HCT116 (cell line): ENCODE results near the gene ROBO1. TPM values are rescaled to one million over a fixed set of nuclear protein-coding genes. Genes with fewer than 3 reads are reported as not detected.

Experiments used
- ATAC-seq: fragments of 200-7000 bp; cut with Tn5 transposase; 2 replicates; pipeline ENCODE4 v1.9.1; 2020; ENCODE audit warnings: mild to moderate bottlenecking, moderate library complexity
- BruUV-seq: library from RNA; stranded (reverse); fragments of 400-500 nt; replicated peaks from 2 replicates; lab custom pipeline; 2021; lab: Mats Ljungman, UMichigan
- CTCF ChIA-PET: fragments of 300-600 bp; sonication (Branson Sonifier 250); formaldehyde crosslinking; loops from one replicate; lab custom pipeline; 2021; ENCODE audit warnings: antibody characterized with exemption; lab: Charles Lee
- POLR2A ChIA-PET: fragments of 300-600, 350-600 bp; sonication (Branson Sonifier 250); formaldehyde crosslinking; loops from one replicate; lab custom pipeline; 2021; ENCODE audit warnings: antibody characterized with exemption; lab: Charles Lee
- RAD21 ChIA-PET, 2 experiments: fragments of 300-600 bp; sonication (Branson Sonifier 250); formaldehyde crosslinking; loops; one replicate each; lab custom pipeline; 2023; ENCODE audit warnings: low total read pairs in 2 of 2; ENCODE audit not compliant: uncharacterized antibody in 2 of 2, unreplicated experiment in 2 of 2, low non-redundant PET in 1 of 2; lab: Charles Lee
- DNase-seq: peaks from one replicate; pipeline ENCODE4 v3.0.0-alpha.2; 2010; ENCODE audit warnings: low read depth, low spot score
- H2AFZ ChIP-seq: fragments of 200-600 bp; shearing (Covaris generic), sonication (generic); 2 replicates; pipeline ENCODE4 v1.6.1; 2017; ENCODE audit warnings: low read depth, mixed run types, mixed read lengths, antibody characterized with exemption, low read length; ENCODE audit not compliant: poor library complexity, severe bottlenecking
- H3K27ac ChIP-seq: 2 replicates; pipeline ENCODE4 v1.5.1; 2012; ENCODE audit warnings: low read depth, low read length
- H3K27me3 ChIP-seq: fragments of 200-600 bp; sonication (generic); 2 replicates; pipeline ENCODE4 v1.6.1; 2016; ENCODE audit warnings: mixed run types, low read length, mixed read lengths; ENCODE audit not compliant: insufficient read depth
- H3K36me3 ChIP-seq, 2 experiments: fragments of 200-500 bp in 1 of 2; fragments of 200-600 bp in 1 of 2; sonication (Bioruptor generic) in 1 of 2; sonication (generic) in 1 of 2; 2 replicates each; pipeline versions ENCODE4 v1.5.1 to v1.6.1; 2014 to 2016; ENCODE audit warnings: low read length in 2 of 2, inconsistent platforms in 1 of 2, mixed read lengths in 1 of 2, mixed run types in 1 of 2; ENCODE audit not compliant: insufficient read depth in 2 of 2, control insufficient read depth in 1 of 2
- H3K4me1 ChIP-seq, 2 experiments: fragments of 200-600 bp in 1 of 2; sonication (generic) in 1 of 2; 2 replicates each; pipeline versions ENCODE4 v1.5.1 to v1.6.1; 2012 to 2017; ENCODE audit warnings: low read length in 2 of 2, inconsistent platforms in 1 of 2, mild to moderate bottlenecking in 1 of 2, mixed read lengths in 1 of 2, mixed run types in 1 of 2, moderate library complexity in 1 of 2; ENCODE audit not compliant: insufficient read depth in 2 of 2, control insufficient read depth in 1 of 2
- H3K4me2 ChIP-seq: fragments of 200-600 bp; sonication (generic); 2 replicates; pipeline ENCODE4 v1.6.1; 2017; ENCODE audit warnings: mixed run types, low read length, mixed read lengths
- H3K4me3 ChIP-seq, 2 experiments: fragments of 200-600 bp in 1 of 2; sonication (generic) in 1 of 2; replicated peaks in 1 of 2; 2 replicates each; pipeline ENCODE4 v1.5.1; 2011 to 2016; ENCODE audit warnings: low read length in 2 of 2, control low read depth in 1 of 2, low read depth in 1 of 2, mild to moderate bottlenecking in 1 of 2, mixed read lengths in 1 of 2, mixed run types in 1 of 2
- H3K79me2 ChIP-seq: fragments of 200-600 bp; sonication (generic); 2 replicates; pipeline ENCODE4 v1.6.1; 2017; ENCODE audit warnings: mild to moderate bottlenecking, mixed run types, low read length, moderate library complexity, mixed read lengths; ENCODE audit not compliant: insufficient read depth
- H3K9ac ChIP-seq: fragments of 200-600 bp; sonication (generic); 2 replicates; pipeline ENCODE4 v1.6.1; 2016; ENCODE audit warnings: low read length, mixed read lengths
- H3K9me2 ChIP-seq: fragments of 200-600 bp; sonication (generic), shearing (Covaris generic); 2 replicates; pipeline ENCODE4 v1.6.1; 2017; ENCODE audit warnings: mixed run types, mild to moderate bottlenecking, moderate library complexity; ENCODE audit not compliant: insufficient read depth
- H3K9me3 ChIP-seq, 2 experiments: fragments of 200-500 bp in 1 of 2; fragments of 200-600 bp in 1 of 2; sonication (Bioruptor generic) in 1 of 2; sonication (generic) in 1 of 2; 2 replicates each; pipeline ENCODE4 v1.6.1; 2014 to 2017; ENCODE audit warnings: low read length in 2 of 2, mixed read lengths in 2 of 2, inconsistent platforms in 1 of 2, low read depth in 1 of 2, mild to moderate bottlenecking in 1 of 2, mixed run types in 1 of 2, moderate library complexity in 1 of 2; ENCODE audit not compliant: control insufficient read depth in 1 of 2, insufficient read depth in 1 of 2
- H4K20me1 ChIP-seq: fragments of 200-600 bp; sonication (generic), shearing (Covaris generic); 2 replicates; pipeline ENCODE4 v1.6.1; 2017; ENCODE audit warnings: mixed run types, mild to moderate bottlenecking, moderate library complexity; ENCODE audit not compliant: insufficient read depth
- ATF3 ChIP-seq: IDR thresholded peaks from 2 replicates; pipeline ENCODE4 v1.6.1; 2012
- CBX3 ChIP-seq: IDR thresholded peaks from 2 replicates; pipeline ENCODE4 v1.6.1; 2012; ENCODE audit warnings: low read depth
- CEBPB ChIP-seq: IDR thresholded peaks from 2 replicates; pipeline ENCODE4 v1.6.1; 2012; ENCODE audit warnings: low read depth
- CTCF ChIP-seq, 3 experiments: fragments of 200-600 bp in 1 of 3; sonication (generic) in 1 of 3; IDR thresholded peaks in 2 of 3; conservative IDR thresholded peaks in 1 of 3; 2 replicates each; pipeline ENCODE4 v1.5.1; 2012 to 2017; ENCODE audit warnings: low read depth in 2 of 3, low read length in 2 of 3, antibody characterized with exemption in 1 of 3, borderline replicate concordance in 1 of 3, control low read depth in 1 of 3, mild to moderate bottlenecking in 1 of 3, mixed read lengths in 1 of 3, mixed run types in 1 of 3, moderate library complexity in 1 of 3; ENCODE audit not compliant: insufficient read depth in 1 of 3
- EGR1 ChIP-seq: IDR thresholded peaks from 2 replicates; pipeline ENCODE4 v1.6.1; 2012; ENCODE audit warnings: low read depth
- EZH2 ChIP-seq: fragments of 200-600 bp; sonication (generic); IDR thresholded peaks from 2 replicates; pipeline ENCODE4 v1.6.1; 2017; ENCODE audit warnings: antibody characterized with exemption, mixed run types
- EZH2phosphoT487 ChIP-seq: fragments of 200-600 bp; IDR thresholded peaks from 2 replicates; pipeline ENCODE4 v1.6.1; 2018; ENCODE audit warnings: antibody characterized with exemption, borderline replicate concordance
- FOSL1 ChIP-seq: IDR thresholded peaks from 2 replicates; pipeline ENCODE4 v1.6.1; 2012; ENCODE audit warnings: low read depth
- JUND ChIP-seq: IDR thresholded peaks from 2 replicates; pipeline ENCODE4 v1.6.1; 2012
- MAX ChIP-seq: IDR thresholded peaks from 2 replicates; pipeline ENCODE4 v1.6.1; 2012
- POLR2AphosphoS5 ChIP-seq: IDR thresholded peaks from 2 replicates; pipeline ENCODE4 v1.6.1; 2011; ENCODE audit warnings: mild to moderate bottlenecking, low read depth, low read length, moderate library complexity
- RAD21 ChIP-seq: IDR thresholded peaks from 2 replicates; pipeline ENCODE4 v1.6.1; 2012; ENCODE audit warnings: low read depth, mild to moderate bottlenecking
- REST ChIP-seq: IDR thresholded peaks from 2 replicates; pipeline ENCODE4 v1.6.1; 2012; ENCODE audit warnings: low read depth
- SIN3A ChIP-seq: IDR thresholded peaks from 2 replicates; pipeline ENCODE4 v1.6.1; 2012; ENCODE audit warnings: low read depth
- SP1 ChIP-seq: IDR thresholded peaks from 2 replicates; pipeline ENCODE4 v1.6.1; 2012; ENCODE audit warnings: low read depth
- SRF ChIP-seq: IDR thresholded peaks from 2 replicates; pipeline ENCODE4 v1.6.1; 2012; ENCODE audit warnings: low read depth
- TCF7L2 ChIP-seq: IDR thresholded peaks from 2 replicates; pipeline ENCODE4 v1.7.0; 2011; ENCODE audit warnings: borderline replicate concordance, inconsistent platforms; ENCODE audit not compliant: insufficient read depth, insufficient read length; ENCODE audit errors: extremely low read depth
- YY1 ChIP-seq: IDR thresholded peaks from 2 replicates; pipeline ENCODE4 v1.6.1; 2011; ENCODE audit warnings: low read length, low read depth, moderate library complexity, mild to moderate bottlenecking; ENCODE audit not compliant: insufficient replicate concordance; ENCODE audit errors: extremely low read depth
- ZBTB33 ChIP-seq: IDR thresholded peaks from 2 replicates; pipeline ENCODE4 v1.6.1; 2011; ENCODE audit warnings: mild to moderate bottlenecking, low read length, moderate library complexity; ENCODE audit not compliant: insufficient replicate concordance; ENCODE audit errors: extremely low read depth
- ZNF274 ChIP-seq: fragments of 200-500 bp; sonication (Bioruptor generic); IDR thresholded peaks from 2 replicates; pipeline ENCODE4 v1.6.1; 2014; ENCODE audit warnings: mild to moderate bottlenecking, low read depth, low read length, inconsistent platforms
- intact Hi-C: fragments of 100-400 bp; cut with micrococcal nuclease; formaldehyde crosslinking; loops from 2 replicates; pipeline ENCODE4 v1.10.0; 2022
- total RNA-seq: library from RNA; stranded (reverse); gene quantifications from one replicate; pipeline ENCODE4 v1.2.1, GENCODE V29; 2021; ENCODE audit not compliant: unreplicated experiment

The ROBO1 gene
- total RNA-seq, 1 experiment from 2014 or later, result 0.27 TPM

DNA sequence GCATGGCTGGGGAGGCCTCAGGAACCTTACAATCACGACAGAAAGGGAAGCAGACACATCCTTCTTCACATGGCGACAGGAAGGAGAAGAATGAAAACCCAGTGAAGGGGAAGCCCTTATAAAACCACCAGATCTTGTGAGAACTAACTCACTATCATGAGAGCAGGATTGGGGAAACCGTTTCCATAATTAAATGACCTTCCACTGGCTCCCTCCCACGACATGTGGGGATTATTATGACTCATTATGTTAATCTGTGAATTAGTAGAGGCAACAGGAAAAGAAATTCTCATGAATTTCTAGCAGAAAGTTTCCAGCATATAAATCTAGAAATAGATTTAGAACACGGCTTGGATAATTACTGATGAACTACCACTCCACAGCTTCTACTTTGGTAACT, 937.3 kb downstream of the ROBO1 start:
- ChIA-PET POLR2A (no interaction called here), CTCF (no interaction called here), RAD21 (no interaction called here)
- no peak for DNase-seq
- Histone ChIP-seq H4K20me1 (no peaks in the 10 kb centered on the region), H3K4me2 (no peak overlapping the region), H3K4me1 (no peaks in the 10 kb centered on the region), H3K79me2 (no peaks in the 10 kb centered on the region), H3K9me2 (no peaks in the 10 kb centered on the region), H3K9me3 (peaks cover 7 to 35% of the 10 kb centered on the region in 2 experiments; a peak in 2 of 4 replicates), H3K27me3 (no peaks in the 10 kb centered on the region), H3K36me3 (no peaks in the 10 kb centered on the region), H2AFZ (no peak overlapping the region), H3K4me3 (no peak overlapping the region), H3K9ac (no peak overlapping the region), H3K27ac (no peak overlapping the region)
- no peak for TF ChIP-seq ZBTB33
- no peak for TF ChIP-seq SRF
- TF ChIP-seq MAX, result no peak
- no peak for TF ChIP-seq CBX3
- TF ChIP-seq RAD21, result no peak
- no peak for TF ChIP-seq REST
- no peak for TF ChIP-seq SP1
- TF ChIP-seq ZNF274, result no peak
- no peak for TF ChIP-seq TCF7L2
- TF ChIP-seq YY1, result no peak
- TF ChIP-seq POLR2AphosphoS5, result no peak
- TF ChIP-seq EZH2phosphoT487, result no peak
- TF ChIP-seq CTCF (IDR thresholded peaks at IDR 0.05 in 2 of 3, conservative IDR thresholded peaks at IDR 0.05 in 1 of 3; ENCODE audit: borderline replicate concordance in 1 of 3, insufficient read depth in 1 of 3, low read depth in 2 of 3, low read length in 2 of 3), result no peak
- no peak for TF ChIP-seq SIN3A
- no peak for TF ChIP-seq ATF3
- TF ChIP-seq CEBPB, result no peak
- no peak for TF ChIP-seq JUND
- TF ChIP-seq EZH2, result no peak
- TF ChIP-seq EGR1, result no peak
- TF ChIP-seq FOSL1, result no peak
- intact Hi-C loops, result no loop called here
- BruUV-seq, result no TSS peak
- ATAC-seq, result no peak
